Measurements from ENCODE around the gene MTSS2.

The MTSS2 gene

DNA sequence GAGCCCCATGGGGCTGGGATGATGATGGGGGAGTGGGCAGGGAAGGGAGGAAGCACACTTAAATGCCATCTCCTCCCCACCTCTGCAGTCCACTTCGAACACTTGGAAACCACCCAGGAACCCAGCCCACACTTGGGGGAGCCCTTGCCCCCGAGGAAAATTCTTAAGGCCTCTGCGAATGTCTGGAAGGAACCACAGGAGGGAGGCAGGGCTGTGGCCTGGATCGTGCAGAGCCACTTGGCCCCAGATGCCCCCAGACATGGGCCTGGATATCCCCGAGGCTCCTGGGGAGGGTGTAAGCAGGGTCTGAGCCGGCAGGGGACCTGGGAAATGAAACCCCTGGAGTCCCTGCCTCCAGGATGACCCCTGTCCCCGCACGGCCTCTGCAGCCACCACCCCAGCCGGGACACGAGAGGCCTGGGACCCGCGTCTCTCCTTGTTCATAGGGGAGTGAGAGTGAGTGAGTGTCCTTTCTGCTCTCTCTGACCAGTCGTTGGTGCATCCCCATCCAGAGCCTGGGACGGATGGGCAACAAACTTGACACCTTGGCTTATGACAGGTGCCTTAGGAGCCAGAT lies 11.8 kb upstream of the MTSS2 start:
- DNase-seq: no peak

DNA sequence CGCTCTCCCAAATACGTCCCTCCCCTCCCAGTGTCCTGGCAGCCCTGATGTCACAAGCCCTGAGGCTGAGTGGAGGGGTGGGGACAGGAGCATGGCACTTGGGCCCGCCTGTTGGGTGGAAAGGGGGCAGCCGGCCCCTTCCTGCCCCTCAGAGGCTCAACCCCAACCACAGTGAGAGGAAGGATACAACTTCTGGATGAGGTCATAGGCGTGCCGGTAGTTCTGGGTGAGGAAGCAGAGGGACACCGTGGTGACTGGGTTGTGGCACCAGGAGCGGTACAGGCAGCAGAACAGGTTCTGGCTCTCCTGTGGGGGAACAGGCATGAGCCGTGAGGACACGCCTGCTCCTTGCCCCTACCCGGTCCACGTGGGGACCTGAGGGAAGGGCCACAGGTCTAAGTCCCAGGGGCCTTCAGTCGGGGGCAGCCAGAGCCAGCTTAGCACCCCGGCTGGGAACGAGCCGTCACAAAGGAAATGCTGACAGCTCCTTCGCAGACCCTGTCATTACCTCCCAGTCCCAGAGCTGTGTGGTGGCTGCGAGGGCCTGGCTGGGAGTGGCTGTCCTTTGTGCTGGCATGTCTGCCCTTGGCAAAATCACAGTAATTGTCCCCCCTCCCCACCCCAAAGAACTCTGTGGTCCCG lies 11.2 kb upstream of the MTSS2 start:
- DNase-seq: no peak

DNA sequence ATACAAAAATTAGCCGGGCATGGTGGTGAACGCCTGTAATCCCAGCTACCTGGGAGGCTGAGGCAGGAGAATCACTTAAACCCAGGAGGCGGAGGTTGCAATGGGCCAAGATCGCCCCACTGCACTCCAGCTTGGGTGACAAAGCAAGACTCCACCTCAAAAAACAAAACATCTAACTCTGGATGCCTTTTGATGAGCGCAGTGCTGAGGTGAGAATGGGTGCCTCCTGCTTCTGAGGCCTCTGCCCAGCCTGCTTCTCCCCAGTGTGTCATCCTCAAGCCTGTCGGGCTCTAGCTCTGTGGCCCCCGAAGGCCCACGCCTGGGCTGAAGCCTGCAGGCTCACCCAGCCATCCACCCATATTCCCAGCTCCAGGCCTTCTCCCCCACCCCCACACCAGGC lies 10.5 kb upstream of the MTSS2 start:
- DNase-seq: no peak

DNA sequence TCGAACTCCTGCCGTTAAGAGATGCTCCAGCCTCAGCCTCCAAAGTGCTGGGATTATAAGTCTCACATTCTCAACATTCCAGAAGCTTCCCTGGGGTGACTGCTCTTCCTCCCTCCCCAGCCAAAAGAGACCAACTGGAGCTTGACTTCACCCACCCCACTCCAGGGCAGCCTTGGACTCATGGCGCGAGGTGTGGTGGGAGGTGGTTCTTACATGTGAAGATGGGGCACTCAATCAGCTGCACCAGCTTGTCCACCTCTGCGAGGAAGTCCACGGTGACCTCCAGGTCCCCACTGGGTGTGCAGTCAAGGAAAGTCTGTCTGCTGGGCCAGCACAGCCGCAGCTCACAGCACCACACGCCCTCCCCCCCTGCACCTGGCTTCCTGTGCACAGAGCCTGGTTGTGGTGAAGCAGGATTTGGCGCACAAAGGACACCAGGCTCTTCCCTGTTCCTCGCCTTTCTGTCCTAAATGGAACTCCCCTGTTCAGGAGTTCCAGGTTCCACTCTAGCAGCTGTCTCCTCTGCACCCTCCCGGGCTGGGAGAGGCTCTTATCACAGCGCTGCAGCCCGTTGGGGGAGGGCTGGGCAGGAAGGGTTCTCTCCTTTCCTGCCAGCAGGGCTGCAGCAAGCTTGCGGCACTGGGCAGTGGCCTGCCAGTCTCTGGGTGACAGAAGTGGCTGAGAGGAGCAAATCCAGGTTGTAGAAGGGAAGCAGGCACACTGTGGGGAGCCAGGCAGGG lies 9.6 kb upstream of the MTSS2 start:
- no peak for DNase-seq

DNA sequence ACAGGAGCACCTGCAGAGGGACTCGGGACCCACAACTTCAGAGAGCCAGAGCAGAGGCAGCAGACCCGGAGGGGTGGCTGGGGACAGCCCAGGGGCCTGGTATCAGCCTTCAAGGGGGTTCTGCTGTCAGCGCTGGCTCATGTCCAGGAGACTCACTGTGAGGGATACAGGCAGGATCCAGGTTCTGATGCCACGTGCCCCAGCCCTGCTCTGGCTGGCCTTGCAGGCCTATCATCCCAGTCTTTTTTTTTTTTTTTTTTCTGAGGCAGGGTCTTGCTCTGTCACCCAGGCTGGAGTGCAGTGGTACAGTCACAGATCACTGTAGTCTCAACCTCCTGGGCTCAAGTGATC lies 9.0 kb upstream of the MTSS2 start:
- DNase-seq: no peak

DNA sequence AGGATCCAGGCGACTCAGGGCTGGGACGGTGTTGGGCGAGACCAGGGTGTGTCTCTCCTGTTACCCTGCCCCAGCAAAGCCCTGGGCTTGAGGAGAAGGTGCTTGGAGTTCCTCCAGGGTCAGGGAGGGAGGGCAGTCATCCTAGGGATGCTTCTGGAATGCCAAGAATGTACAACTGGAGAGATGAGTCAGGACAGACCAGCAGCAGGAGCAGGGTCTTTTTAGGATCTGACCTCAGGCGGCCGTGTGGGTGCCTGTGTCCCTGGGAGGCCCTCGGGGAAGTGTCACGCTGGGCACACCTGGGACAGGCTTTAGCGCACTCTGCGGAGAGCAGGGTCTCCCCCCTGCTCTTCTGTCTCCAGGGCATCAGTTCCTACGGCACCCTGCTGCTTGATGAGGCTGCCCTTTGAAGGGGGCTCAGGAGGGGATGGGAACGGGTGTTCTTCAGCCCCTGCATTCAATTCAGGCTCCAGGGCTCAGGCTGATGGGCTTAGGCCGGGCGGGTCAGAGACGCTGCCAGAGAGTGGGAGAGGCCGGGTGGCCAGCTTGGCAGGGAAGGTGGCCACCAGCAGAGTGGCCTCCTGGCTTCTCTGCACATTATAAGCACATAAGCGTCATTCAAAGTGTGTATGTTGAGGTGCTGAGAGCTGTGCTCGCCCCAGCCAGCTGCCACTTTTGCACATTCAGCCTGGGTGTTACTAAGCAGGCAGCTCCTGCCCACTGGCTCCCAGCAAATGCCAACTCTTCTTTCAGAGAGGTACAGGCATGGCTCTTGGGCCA lies 8.4 kb upstream of the MTSS2 start:
- DNase-seq: no peak

DNA sequence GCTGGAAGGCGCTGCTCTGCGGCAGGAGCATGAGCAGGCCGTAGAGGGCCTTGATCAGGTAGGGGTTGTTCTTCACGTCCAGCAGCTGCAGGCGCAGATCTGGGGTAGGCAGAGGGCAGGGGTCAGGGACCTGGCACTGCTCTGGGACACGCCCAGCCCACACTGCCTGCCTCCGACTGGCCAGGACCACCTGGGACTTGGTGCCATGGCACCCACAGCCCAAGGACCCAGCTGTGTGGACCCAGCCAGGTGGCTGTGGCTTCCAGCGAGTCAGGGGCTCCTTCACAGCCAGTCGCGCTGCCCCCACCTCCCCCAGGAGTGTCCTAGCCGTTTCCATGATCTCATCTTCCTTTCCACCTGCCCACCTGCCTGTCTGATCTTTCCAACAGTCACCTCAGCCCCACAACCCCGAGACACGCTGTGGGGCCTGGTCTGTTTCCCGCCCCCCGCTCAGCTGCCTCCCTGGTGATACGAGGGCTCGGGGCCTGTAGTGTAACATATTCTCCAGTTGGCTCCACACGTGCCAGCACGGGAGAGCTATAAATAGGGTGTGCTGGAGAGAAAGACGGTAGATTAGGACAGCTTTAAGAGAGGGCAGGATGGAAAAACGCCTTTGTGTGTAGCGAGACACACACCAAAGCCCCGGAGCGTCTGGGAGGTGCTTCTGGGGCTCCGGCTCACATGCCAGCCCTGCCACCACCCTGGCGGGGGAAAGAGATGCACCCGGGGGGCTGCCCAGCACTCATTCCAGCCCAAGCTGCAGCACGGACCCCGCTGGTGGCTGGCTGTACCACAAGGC lies 7.2 kb upstream of the MTSS2 start:
- DNase-seq: no peak

DNA sequence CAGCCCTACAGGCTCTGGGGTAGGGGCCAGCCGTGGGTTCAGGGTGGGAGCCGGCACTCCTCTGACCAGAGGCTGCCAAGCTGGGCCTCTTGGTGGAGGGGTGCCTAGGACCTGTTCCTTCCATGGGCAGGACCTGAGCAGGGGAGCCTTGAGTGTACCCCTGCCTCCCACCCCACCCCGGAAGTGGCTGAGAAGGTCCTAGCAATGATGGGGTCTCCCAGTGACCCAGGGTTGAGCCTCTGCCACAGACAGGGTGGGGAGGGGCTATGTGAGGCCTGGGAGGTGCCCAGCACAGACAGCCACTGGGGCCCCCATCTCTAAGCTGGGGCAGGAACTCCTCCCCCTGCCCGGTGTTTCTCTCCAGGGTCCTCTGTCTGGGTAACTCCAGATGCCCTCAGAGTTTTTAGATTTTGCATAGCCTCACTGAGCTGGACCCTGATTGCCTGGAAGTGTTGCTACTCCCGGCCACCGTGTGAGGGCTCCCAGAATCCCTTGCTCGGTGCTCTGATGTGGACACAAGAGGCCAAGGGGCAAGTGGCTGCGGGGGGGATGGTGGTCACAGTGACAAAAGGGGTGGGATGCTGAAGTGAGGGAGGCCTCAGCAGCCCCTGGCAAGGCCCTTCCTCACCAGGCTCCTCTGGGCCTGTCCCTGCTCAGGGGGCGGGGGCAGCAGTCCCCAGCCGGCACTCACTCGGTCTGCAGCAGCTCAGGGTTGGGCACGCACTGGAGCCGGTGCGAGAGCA lies 6.4 kb upstream of the MTSS2 start:
- DNase-seq: no peak

DNA sequence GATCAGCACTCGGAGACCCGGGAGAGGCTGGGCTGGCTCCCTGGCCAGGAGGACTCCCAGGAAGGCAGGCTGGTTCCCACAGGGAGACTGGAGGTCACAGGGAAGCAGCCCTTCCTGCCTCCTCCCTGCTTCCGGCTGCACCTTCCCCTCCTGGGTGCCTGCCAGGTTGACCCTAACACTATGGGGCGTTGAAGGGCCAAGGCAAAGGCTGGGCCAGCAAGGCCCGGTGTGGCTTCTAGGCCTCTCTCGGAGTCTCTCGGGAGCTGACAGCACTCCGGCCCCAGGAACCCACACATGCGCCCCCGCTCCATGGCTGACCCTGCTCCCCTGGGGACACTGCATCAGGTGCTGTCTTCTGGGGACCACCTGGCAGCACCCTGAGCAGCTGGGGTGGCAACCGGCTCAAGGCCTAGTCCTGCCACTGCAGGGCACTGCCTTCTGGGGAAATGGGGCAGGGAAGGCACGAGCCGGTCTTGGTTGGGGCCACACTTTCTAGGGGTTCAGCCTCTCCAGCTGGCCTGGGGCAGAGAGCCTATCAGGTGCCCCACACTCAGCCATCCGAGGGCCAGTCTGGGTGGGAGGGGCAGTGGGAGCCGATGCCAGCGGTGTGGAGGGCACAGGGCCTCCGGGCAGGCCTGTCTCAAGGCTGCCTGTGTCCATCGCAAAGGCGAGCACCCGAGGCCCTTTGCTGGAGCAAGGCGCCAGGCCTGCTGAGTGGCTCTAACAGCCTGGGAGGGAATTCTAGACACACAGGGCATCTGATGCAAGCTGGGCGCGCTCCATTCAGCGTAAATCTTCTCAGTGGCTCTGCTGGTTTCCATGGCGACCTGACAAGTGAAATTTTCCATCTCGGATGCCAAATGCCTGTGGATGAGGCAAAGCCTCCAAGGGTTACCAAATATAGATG lies 5.6 kb upstream of the MTSS2 start:
- no peak for DNase-seq

DNA sequence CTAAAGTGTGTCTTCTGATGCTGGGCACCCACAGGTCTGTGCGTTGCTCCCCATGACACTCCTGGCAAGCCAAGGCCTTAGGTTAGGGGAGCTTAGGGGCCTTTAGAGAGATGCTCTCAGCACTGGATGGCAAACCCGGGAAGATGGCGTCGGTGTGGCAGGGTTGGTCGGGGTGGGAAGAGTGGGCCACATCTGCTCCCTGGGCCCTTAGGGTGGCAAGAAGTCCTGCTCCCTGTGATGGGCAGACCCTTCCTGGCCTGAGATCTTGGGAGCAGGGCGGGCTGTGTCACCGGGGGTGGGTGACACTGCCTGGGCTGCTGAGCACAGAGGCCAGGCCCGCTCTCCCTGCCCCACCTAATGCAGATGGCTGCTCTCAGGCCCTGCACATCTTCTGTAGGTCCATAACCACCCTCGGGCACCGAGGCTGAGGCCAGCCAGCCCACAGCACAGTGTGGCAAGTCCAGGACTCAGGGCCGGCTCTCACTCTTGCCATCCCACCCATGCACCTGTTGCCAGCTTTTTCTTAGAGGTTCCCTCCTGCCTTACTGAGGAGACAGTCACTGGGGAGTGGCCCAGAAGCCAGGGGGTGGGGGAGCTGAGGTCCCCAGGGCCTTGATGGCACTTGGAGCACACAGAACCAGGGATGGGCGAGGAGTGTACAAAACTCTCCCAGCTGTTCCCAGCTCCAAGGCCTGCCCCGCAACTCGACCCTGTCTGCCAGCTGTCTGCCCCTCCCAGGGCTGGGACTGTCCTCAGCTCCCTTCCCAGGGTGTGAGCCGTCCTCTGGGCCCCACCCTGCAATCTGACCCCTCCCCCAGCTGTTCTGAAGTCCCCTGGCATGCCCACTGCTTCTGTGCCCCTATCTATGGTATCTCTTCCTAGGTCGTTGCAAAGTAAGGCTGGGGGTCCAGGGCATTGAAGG lies 4.4 kb upstream of the MTSS2 start:
- no peak for DNase-seq

DNA sequence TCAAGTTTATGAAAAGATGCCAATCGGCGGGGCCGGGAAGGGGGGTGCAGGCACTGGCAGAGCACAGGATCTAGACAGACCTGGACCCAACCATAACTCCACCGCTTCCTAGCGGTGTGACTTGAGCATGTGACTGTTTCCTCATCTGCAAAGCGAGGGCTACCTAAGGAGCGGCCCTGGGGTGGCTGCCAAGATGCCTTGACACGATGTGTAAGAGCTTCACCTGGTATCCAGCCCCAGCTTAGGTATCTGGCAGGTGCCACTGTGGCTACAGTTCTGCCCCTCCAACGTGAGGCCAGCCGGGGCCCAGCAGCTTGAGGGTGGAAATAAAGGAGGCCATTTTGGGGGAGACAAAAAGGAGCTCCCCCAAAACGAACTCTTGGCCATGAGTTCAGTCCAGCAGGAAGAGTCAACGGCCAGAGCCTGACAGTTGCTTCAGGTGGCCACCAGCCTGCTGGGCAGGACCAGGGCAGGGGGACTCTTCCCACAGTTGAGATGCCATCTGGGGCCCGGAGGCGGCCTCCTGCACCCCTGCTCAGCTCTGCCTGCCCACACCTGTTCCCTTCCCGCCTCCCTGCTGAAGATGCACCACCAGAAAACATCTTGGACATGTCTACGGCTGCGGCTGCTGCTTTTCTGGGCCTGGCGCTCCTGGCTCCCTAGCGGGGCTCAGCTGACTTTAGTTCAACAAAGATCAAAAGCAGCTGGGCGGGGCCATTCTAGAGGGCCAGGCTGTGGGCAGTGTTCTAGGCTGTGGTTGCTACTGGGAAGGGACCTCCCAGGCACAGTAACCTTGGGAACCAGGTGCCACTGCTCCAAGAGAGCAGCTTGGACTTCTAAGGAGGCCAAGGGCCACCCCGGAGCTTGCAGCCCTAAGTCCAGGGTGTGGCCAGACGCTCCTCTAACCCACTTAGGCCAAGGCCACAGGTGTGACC lies 3.4 kb upstream of the MTSS2 start:
- DNase-seq: no peak

DNA sequence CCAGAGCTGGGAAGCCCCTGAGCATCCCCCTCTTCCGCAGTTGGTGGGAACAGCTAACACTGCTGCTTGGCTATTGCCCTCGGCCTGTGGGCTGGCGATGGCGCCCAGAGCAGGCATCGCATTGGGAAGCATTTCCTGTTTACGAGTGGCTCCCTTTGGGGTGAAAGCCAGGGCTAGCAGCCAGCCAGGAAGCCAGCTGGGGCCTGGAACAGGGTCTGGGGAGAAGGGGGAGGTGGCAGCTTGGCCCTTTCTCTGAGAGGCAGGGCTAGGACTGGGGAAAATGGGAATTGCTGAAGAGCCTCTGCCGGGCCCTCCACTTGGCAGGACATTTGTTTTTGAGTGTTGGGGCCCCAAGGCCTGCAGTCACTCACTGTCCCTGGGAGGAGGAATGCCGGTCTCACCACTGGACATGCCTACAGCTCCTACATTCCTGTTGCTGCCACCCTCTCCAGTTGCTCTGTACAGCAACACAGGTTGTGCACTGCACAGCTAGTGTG lies 2.4 kb upstream of the MTSS2 start:
- DNase-seq: no peak

DNA sequence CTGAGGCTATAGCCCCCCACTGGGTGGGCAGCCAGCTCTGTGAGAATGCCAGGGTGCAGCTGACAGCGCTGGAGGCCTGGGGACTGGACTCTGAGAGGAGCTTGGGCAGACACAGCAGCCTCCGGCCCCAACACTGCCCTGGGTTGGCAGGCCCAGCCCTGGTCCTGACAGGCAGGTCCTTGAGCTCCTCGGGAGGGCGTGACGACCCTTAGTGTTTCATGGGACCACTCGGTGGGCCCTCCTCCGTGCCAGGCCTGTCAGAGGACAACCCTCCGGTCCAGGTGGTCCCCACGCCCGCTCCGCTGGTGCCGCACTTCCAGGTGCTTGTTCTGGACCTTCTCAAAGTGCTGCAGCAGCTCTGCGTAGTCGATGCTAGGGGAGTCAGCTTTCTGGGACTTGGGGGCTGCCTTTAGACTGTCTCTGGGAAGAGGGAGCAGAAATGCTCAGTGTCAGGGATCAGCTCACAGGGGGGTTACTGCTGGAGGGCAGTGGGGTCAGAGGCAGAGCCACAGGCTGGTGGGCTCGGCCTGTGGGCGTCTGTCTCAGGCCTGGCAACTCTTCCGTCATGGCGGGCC lies 1.9 kb upstream of the MTSS2 start:
- DNase-seq: no peak

DNA sequence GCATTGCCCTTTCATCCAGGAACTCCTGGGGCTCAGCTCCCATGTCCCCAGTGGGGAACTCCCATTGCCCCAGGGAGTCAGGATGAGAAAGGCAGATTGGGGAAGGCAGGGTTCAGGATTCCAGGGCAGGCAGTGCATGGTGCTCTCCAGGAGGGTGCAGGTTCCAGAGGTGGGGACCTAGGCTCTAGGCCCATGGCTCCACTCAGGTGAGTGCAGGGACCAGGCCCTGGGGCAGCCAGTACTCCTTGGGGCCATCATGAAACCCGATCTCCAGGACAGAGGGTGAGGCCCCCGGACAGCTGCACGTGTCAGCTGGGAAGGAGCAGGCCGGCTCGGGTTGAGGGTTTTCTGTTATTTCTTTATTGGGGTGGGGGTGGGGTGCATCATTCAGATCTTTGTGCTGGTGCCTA lies 1.3 kb upstream of the MTSS2 start:
- DNase-seq: no peak

DNA sequence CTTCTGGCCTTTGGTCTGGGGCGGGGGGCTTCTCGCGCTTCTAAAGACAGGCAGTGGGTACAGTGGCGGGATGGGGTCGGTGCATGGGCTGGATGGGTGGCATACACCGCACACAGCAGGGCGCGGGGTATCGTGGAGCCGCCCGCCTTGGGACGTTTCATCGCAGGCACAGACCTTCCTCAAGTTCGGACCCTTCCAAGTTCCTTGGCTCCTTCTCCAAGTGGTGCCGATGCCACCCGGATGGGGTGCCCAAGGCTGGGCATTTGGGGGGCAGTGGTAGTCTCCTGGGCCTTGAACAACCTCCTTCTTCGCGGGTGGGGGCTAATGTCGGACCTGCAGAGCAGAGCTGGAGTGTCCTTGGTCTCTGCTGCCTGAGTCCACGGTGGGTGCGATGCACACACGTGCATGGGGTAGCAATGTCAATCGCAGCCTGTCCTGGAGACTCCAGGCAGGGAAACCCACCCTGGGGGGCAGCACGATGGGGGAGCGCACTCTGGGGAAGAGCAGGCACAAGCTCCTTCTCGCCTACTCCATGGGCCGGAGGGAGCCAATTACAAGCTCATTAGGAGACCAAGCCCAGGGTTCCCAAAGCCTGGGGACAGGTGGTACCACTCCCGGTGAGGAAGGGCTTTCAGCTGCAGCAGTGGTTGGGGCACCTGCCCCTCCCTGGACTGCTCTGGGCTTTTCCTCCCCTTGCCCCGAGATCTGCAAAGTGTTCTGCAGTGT lies 686 bp upstream of the MTSS2 start:
- no peak for DNase-seq

DNA sequence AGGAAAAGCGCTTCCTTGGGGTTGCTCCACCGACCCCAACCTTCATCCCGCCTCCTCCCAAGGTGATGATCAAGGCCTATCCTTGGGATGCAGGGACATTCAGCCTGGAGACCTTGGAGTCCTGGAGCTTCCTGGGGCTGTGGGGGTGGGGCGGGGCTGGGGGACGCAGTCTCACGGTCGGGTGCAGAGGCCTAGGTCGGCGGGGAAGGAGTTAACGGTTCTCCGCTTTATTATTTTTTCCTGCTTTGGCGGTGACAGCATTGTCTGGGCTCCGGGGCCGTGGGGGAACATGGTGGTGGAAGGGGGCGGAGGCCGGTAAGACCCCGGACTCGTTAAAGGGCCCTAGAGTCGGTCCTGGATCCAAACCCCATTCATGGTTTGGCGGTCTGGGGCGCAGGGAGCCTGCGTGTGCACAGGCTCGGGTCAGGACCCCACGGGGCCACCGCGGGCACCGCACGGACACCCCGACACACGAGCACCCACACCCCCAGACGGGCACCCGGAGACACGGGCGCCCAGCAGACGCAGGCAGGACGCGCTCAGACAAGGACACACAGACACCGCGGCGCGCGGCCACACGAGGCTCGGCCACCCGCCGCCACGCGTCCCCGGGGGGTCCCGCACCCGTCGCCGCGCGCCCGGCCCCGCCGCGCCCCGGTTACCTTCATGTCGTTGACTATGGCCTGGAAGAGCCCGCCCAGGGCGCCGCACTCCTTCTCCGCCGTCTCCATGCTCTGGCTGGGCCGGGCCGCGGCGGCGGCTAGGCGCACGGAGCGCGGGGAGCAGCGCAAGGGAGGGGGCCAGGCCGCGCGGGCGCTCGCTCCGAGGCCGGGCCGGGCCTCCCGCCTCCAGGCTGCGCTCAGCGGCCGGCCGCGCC lies 554 bp downstream of the MTSS2 start:
- no peak for DNase-seq
